Activated B cell treated with CpG ODN at 0.5 μM for 24 hours (primary cell): ENCODE data around the gene MEAK7. TPM values are rescaled to one million over a fixed set of nuclear protein-coding genes. Genes with fewer than 3 reads are reported as not detected.

ENCODE experiments used
- ATAC-seq: fragments of 200-7000 bp; cut with Tn5 transposase; one replicate; pipeline ENCODE4 v1.10.0; 2021; ENCODE audit warnings: low read depth, mild to moderate bottlenecking, moderate library complexity
- CTCF ChIA-PET: fragments of 350-600 bp; sonication (Branson Sonifier 250); formaldehyde crosslinking; loops from one replicate; lab custom pipeline; 2021; ENCODE audit warnings: antibody characterized with exemption; lab: Charles Lee
- POLR2A ChIA-PET: fragments of 350-600 bp; sonication (Branson Sonifier 250); formaldehyde crosslinking; loops from one replicate; lab custom pipeline; 2021; ENCODE audit warnings: antibody characterized with exemption; lab: Charles Lee
- DNase-seq: peaks from one replicate; pipeline ENCODE4 v3.0.0; 2022
- H3K27ac Mint-ChIP-seq: one replicate; pipeline ENCODE4 v1.8.0; 2020; ENCODE audit warnings: mixed read lengths
- H3K27me3 Mint-ChIP-seq: one replicate; pipeline ENCODE4 v1.8.0; 2021; ENCODE audit warnings: mixed read lengths
- H3K36me3 Mint-ChIP-seq: one replicate; pipeline ENCODE4 v1.8.0; 2021; ENCODE audit warnings: low read depth, mixed read lengths
- H3K4me1 Mint-ChIP-seq: one replicate; pipeline ENCODE4 v1.8.0; 2021; ENCODE audit warnings: mixed read lengths
- H3K4me3 Mint-ChIP-seq: one replicate; pipeline ENCODE4 v1.8.0; 2020; ENCODE audit warnings: mild to moderate bottlenecking, mixed read lengths
- H3K9me3 Mint-ChIP-seq: one replicate; pipeline ENCODE4 v1.8.0; 2020; ENCODE audit warnings: mixed read lengths
- intact Hi-C: fragments of 100-400 bp; cut with micrococcal nuclease; formaldehyde crosslinking; loops from one replicate; pipeline ENCODE4 v1.15.1; 2024
- total RNA-seq: library from RNA; stranded (reverse); gene quantifications from 2 replicates; pipeline ENCODE4 v1.2.3, GENCODE V29; 2022
- TF ChIP-seq, protein P1 (sequence below): fragments of 200-600 bp; IDR thresholded peaks from one replicate; pipeline ENCODE4 v1.8.0; 2022; ENCODE audit warnings: antibody characterized with exemption, mild to moderate bottlenecking

The MEAK7 gene
- total RNA-seq, 1 donor from 2014 or later: 15.0 TPM

DNA sequence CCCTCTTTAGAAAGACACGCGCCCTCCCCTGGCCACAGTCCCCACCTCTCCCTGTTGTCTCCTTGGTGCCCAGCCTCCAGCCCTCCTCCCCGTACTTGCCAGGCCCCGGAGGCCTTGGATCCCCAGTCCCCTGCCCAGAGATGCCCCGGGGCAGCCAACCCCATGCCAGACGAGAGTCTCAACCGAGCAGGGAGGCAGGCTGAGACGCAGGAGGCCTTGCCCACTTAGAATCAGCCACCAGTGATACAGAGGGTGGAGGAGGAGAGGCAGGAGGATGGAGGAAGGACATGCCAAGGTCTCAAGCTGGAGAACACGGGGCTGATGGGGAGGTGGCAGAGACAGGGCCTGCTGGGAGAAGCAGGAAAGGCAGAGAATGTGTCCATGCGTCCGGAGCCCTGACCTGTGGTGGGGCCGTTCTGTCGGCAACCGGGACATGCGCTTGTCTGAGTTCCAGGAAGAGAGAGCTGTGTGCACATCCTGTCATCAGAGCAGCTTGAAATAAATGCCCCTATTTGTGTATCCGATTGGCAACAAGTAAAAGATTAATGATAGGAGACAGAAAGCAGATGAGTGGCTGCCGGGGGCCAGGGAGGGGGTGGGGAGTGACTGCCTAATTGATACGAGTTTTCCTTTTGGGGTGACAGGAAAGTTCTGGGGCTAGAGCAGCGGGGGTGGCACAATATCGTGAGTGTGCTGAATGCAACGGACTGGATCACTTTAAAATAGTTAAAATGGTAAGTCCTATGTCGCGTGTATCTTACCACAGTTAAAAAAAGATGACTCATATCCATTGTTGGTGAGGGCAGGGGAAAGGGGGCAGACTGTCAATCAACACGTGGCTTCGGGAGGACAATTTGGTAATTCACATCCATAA is 44.7 kb upstream of the MEAK7 start:
- POLR2A ChIA-PET: interaction anchor here (0.6 kb wide), 1 partner anchor 45 kb away, joined by 4 read pairs; no protein-coding TSS in a partner anchor
- intact Hi-C loops: no loop called here

DNA sequence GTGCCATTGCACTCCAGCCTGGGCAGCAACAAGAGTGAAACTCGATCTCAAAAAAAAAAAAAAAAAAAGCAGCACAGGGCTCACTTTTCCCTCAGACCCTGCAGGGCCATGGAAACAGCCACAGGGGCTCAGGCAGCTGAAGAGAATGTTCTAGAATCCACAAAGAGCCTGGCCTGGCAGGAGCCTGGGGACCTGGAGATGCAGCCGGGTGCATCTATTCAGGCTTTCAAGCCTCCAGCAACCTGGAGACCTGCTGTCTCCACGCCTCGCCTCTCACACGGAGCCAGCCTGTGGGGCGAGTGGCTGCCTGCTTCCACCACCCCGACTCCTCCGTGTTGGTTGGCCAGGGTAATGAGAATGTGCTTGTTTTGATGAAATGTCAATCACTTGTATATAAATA is 44.0 kb upstream of the MEAK7 start:
- H3K4me3 Mint-ChIP-seq: no peak overlapping the region
- intact Hi-C loops: no loop called here
- POLR2A ChIA-PET: interaction anchor here (1.0 kb wide), 1 partner anchor 69 kb away, joined by 6 read pairs; no protein-coding TSS in a partner anchor
- peaks cover 5% of the 10 kb centered on the region for H3K27me3 Mint-ChIP-seq
- TF ChIP-seq, protein P1, sequence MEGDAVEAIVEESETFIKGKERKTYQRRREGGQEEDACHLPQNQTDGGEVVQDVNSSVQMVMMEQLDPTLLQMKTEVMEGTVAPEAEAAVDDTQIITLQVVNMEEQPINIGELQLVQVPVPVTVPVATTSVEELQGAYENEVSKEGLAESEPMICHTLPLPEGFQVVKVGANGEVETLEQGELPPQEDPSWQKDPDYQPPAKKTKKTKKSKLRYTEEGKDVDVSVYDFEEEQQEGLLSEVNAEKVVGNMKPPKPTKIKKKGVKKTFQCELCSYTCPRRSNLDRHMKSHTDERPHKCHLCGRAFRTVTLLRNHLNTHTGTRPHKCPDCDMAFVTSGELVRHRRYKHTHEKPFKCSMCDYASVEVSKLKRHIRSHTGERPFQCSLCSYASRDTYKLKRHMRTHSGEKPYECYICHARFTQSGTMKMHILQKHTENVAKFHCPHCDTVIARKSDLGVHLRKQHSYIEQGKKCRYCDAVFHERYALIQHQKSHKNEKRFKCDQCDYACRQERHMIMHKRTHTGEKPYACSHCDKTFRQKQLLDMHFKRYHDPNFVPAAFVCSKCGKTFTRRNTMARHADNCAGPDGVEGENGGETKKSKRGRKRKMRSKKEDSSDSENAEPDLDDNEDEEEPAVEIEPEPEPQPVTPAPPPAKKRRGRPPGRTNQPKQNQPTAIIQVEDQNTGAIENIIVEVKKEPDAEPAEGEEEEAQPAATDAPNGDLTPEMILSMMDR: no peak
- CTCF ChIA-PET: no interaction called here
- no peak overlapping the region for H3K27ac Mint-ChIP-seq
- no peaks in the 10 kb centered on the region for H3K36me3 Mint-ChIP-seq
- no peaks in the 10 kb centered on the region for H3K9me3 Mint-ChIP-seq
- H3K4me1 Mint-ChIP-seq: peaks cover 20% of the 10 kb centered on the region
- DNase-seq (no peak), ATAC-seq (no peak)

More for the DNA sequence above, 44.7 kb upstream of the MEAK7 start:
- DNase-seq (no peak), ATAC-seq (no peak)
- H3K27me3 Mint-ChIP-seq: peaks cover 2% of the 10 kb centered on the region
- CTCF ChIA-PET: no interaction called here
- H3K4me3 Mint-ChIP-seq: no peak overlapping the region
- no peak overlapping the region for H3K27ac Mint-ChIP-seq
- peaks cover 19% of the 10 kb centered on the region for H3K4me1 Mint-ChIP-seq
- H3K36me3 Mint-ChIP-seq: no peaks in the 10 kb centered on the region
- no peaks in the 10 kb centered on the region for H3K9me3 Mint-ChIP-seq
- TF ChIP-seq, protein P1: no peak

DNA sequence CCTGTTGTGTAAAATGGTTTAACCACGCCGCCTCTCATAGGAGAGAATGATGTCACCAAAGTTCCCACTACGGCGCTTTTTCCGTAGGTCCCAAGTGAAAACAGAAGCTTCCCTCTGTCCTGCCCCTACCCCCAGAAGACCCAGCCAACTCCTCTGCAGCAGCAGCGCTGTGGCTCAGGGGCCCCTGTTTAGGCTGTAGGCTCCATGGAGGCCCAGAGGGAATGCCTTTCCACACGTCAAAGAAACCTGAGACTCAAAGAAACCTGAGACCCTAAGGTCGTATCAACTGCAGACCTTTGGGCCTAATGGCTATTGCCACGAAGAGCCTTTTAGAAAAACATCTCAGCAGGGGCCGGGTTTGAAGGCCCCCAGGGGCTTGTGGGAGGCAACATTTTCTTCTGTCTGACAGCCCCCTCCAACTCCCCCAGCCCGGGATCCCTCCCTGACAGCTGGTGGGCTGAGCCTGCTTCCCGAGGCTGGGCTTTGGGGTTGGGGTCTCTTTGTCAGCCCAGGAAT is 43.1 kb upstream of the MEAK7 start:
- H3K4me3 Mint-ChIP-seq: no peak overlapping the region
- no peaks in the 10 kb centered on the region for H3K36me3 Mint-ChIP-seq
- intact Hi-C loops: no loop called here
- ChIA-PET CTCF (no interaction called here), POLR2A (interaction anchor here (1.0 kb wide), 1 partner anchor 70 kb away, joined by 6 read pairs; no protein-coding TSS in a partner anchor)
- H3K9me3 Mint-ChIP-seq: no peaks in the 10 kb centered on the region
- no peak overlapping the region for H3K27ac Mint-ChIP-seq
- ATAC-seq: no peak
- DNase-seq: no peak
- TF ChIP-seq, protein P1: no peak
- peaks cover 5% of the 10 kb centered on the region for H3K27me3 Mint-ChIP-seq
- peaks cover 18% of the 10 kb centered on the region for H3K4me1 Mint-ChIP-seq

DNA sequence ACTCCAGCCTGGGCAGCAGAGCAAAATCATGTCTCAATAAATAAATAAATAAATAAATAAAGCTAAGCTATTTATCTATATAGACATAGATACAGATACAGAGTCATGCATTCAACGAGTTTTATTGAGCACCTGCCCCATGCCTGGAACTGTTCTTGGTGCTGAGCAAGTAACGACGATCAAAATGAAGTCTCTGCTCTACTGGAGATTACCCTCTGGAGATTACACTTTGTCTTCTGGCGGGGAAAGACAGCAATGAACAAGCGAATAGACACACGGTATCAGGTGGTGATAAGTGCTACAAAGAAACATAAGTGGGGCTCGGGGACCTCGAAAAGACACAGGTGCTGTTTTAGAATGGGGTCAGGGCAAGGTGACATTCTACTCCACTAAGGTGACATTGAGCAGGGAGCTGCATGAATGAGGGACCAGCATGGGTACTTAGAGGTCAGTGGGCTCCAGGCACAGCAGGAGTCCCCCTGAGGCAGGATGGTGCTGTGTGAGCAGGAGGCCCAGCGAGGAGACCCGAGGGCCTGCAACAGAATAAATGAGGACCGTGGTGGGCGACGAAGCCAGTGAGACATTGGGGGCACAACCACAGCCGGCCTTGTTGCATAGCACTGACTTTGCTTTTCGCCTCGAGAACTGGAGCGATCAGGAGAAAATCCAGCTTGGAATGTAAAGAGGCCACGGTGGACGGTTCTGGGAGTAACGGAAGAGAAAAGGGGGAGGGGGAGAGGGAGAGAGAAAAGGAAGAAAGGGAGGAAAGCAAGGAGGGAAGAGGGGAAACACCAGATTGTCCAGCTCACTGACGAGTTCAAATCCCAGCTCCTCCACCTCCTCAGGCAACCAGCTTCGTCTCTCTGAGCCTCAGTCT is 42.4 kb upstream of the MEAK7 start:
- no peaks in the 10 kb centered on the region for H3K36me3 Mint-ChIP-seq
- DNase-seq (no peak), ATAC-seq (no peak)
- POLR2A ChIA-PET: interaction anchor here (1.0 kb wide), 1 partner anchor 70 kb away, joined by 6 read pairs; no protein-coding TSS in a partner anchor
- TF ChIP-seq, protein P1: no peak
- H3K4me3 Mint-ChIP-seq: no peak overlapping the region
- H3K27ac Mint-ChIP-seq: no peak overlapping the region
- no peaks in the 10 kb centered on the region for H3K9me3 Mint-ChIP-seq
- CTCF ChIA-PET: no interaction called here
- peaks cover 5% of the 10 kb centered on the region for H3K27me3 Mint-ChIP-seq
- H3K4me1 Mint-ChIP-seq: peaks cover 13% of the 10 kb centered on the region
- intact Hi-C loops: no loop called here
